BLaER1 treated with 17β-estradiol and CSF1 and Interleukin-3, amounts not matched to agents 10 nM and 100 nM (cell line): Measurements from ENCODE around the gene ARFGEF2.
A peak's percentile ranks its signal among the peaks of the same experiment; 100 is the strongest.

ENCODE experiments used
- H3K27ac ChIP-seq, 11 experiments: shearing (Covaris generic); formaldehyde crosslinking; 2 replicates each; pipeline ENCODE4 v1.8.1; 2022
- H3K27me3 ChIP-seq, 11 experiments: shearing (Covaris generic); formaldehyde crosslinking; 2 replicates each; pipeline ENCODE4 v1.8.1; 2022
- H3K36me3 ChIP-seq, 11 experiments: shearing (Covaris generic); formaldehyde crosslinking; 2 replicates each; pipeline ENCODE4 v1.8.1; 2022
- H3K4me1 ChIP-seq, 10 experiments: shearing (Covaris generic); formaldehyde crosslinking; 2 replicates each; pipeline ENCODE4 v1.8.1; 2022
- H3K4me2 ChIP-seq, 11 experiments: shearing (Covaris generic); formaldehyde crosslinking; 2 replicates each; pipeline ENCODE4 v1.8.1; 2022
- H3K4me3 ChIP-seq, 10 experiments: shearing (Covaris generic); formaldehyde crosslinking; 2 replicates each; pipeline ENCODE4 v1.8.1; 2022
- H3K9ac ChIP-seq, 11 experiments: shearing (Covaris generic); formaldehyde crosslinking; 2 replicates each; pipeline ENCODE4 v1.8.1; 2022
- H3K9me3 ChIP-seq, 11 experiments: shearing (Covaris generic); formaldehyde crosslinking; replicated peaks in 1 of 11; 2 replicates each; pipeline ENCODE4 v1.8.1; 2022
- H4K20me1 ChIP-seq, 11 experiments: shearing (Covaris generic); formaldehyde crosslinking; 2 replicates each; pipeline ENCODE4 v1.8.1; 2022
- Cebpa-rat ChIP-seq, 11 experiments: shearing (Covaris generic); IDR thresholded peaks; 2 replicates each; pipeline ENCODE4 v1.8.1; 2022

Gene ARFGEF2

GRCh38 chr20:48949304-48950170 lies 28.0 kb downstream of the ARFGEF2 start:
- peak overlapping the region in 1 of 11 experiments; percentile 41; a peak in 2 of 22 replicates for H3K9ac ChIP-seq

GRCh38 chr20:48951041-48951440 lies 29.5 kb downstream of the ARFGEF2 start:
- peaks cover 13 to 83% (median 44%) of the 10 kb centered on the region in 11 experiments; a peak in 18 of 22 replicates for H4K20me1 ChIP-seq
- H3K4me3 ChIP-seq: no peak overlapping the region
- H3K27me3 ChIP-seq: no peaks in the 10 kb centered on the region
- no peak overlapping the region for H3K27ac ChIP-seq
- H3K9me3 ChIP-seq: no peaks in the 10 kb centered on the region
- peaks cover 92 to 100% (median 98%) of the 10 kb centered on the region in 11 experiments for H3K36me3 ChIP-seq
- no peak overlapping the region for H3K9ac ChIP-seq
- peaks cover 0 to 11% (median 7%) of the 10 kb centered on the region in 10 experiments; a peak in 9 of 20 replicates for H3K4me1 ChIP-seq
- no peak overlapping the region for H3K4me2 ChIP-seq
- TF ChIP-seq Cebpa-rat (IDR thresholded peaks at IDR 0.05): no peak

More at GRCh38 chr20:48949304-48950170, 28.0 kb downstream of the ARFGEF2 start:
- Histone ChIP-seq H4K20me1 (peaks cover 18 to 84% (median 57%) of the 10 kb centered on the region in 11 experiments; a peak in 19 of 22 replicates), H3K4me3 (no peak overlapping the region), H3K9me3 (no peaks in the 10 kb centered on the region), H3K27me3 (no peaks in the 10 kb centered on the region), H3K4me1 (peaks cover 0 to 15% (median 5%) of the 10 kb centered on the region in 10 experiments; a peak in 9 of 20 replicates), H3K36me3 (peaks cover 92 to 100% (median 98%) of the 10 kb centered on the region in 11 experiments), H3K4me2 (no peak overlapping the region), H3K27ac (no peak overlapping the region)
- TF ChIP-seq Cebpa-rat (IDR thresholded peaks at IDR 0.05): no peak

GRCh38 chr20:48951646-48952045 lies 30.1 kb downstream of the ARFGEF2 start:
- Histone ChIP-seq H4K20me1 (peaks cover 10 to 82% (median 44%) of the 10 kb centered on the region in 11 experiments; a peak in 18 of 22 replicates), H3K9me3 (no peaks in the 10 kb centered on the region), H3K27ac (no peak overlapping the region), H3K4me3 (no peak overlapping the region), H3K4me1 (peaks cover 0 to 11% (median 7%) of the 10 kb centered on the region in 10 experiments; a peak in 7 of 20 replicates), H3K27me3 (no peaks in the 10 kb centered on the region), H3K9ac (no peak overlapping the region), H3K4me2 (no peak overlapping the region), H3K36me3 (peaks cover 93 to 100% (median 98%) of the 10 kb centered on the region in 11 experiments)
- TF ChIP-seq Cebpa-rat (IDR thresholded peaks at IDR 0.05): no peak

GRCh38 chr20:48952656-48953055 lies 31.1 kb downstream of the ARFGEF2 start:
- Histone ChIP-seq H3K9ac (no peak overlapping the region), H3K36me3 (peaks cover 93 to 100% (median 98%) of the 10 kb centered on the region in 11 experiments), H3K27ac (no peak overlapping the region), H4K20me1 (peaks cover 10 to 82% (median 43%) of the 10 kb centered on the region in 11 experiments; a peak in 18 of 22 replicates), H3K4me1 (peaks cover 0 to 13% (median 8%) of the 10 kb centered on the region in 10 experiments; a peak in 7 of 20 replicates), H3K4me3 (no peak overlapping the region), H3K9me3 (no peaks in the 10 kb centered on the region), H3K27me3 (no peaks in the 10 kb centered on the region), H3K4me2 (no peak overlapping the region)
- TF ChIP-seq Cebpa-rat (IDR thresholded peaks at IDR 0.05): no peak

GRCh38 chr20:48953653-48954052 lies 32.1 kb downstream of the ARFGEF2 start:
- peaks cover 8 to 73% (median 35%) of the 10 kb centered on the region in 11 experiments; a peak in 18 of 22 replicates for H4K20me1 ChIP-seq
- H3K4me2 ChIP-seq: no peak overlapping the region
- no peak overlapping the region for H3K9ac ChIP-seq
- no peak overlapping the region for H3K27ac ChIP-seq
- peaks cover 92 to 100% (median 98%) of the 10 kb centered on the region in 11 experiments for H3K36me3 ChIP-seq
- H3K4me1 ChIP-seq: peaks cover 0 to 13% (median 8%) of the 10 kb centered on the region in 10 experiments; a peak in 7 of 20 replicates
- no peak overlapping the region for H3K4me3 ChIP-seq
- no peaks in the 10 kb centered on the region for H3K9me3 ChIP-seq
- no peak for TF ChIP-seq Cebpa-rat (IDR thresholded peaks at IDR 0.05)
- no peaks in the 10 kb centered on the region for H3K27me3 ChIP-seq

- Histone ChIP-seq H3K9ac (no peak overlapping the region), H3K27me3 (no peaks in the 10 kb centered on the region), H3K9me3 (no peaks in the 10 kb centered on the region), H3K36me3 (peaks cover 89 to 96% (median 92%) of the 10 kb centered on the region in 11 experiments), H3K27ac (no peak overlapping the region), H4K20me1 (peaks cover 0 to 52% (median 20%) of the 10 kb centered on the region in 11 experiments; a peak in 11 of 22 replicates), H3K4me1 (peaks cover 0 to 10% (median 0%) of the 10 kb centered on the region in 10 experiments; a peak in 4 of 20 replicates), H3K4me2 (no peak overlapping the region), H3K4me3 (no peak overlapping the region)
- no peak for TF ChIP-seq Cebpa-rat (IDR thresholded peaks at IDR 0.05)
Measured at GRCh38 chr20:48956052-48956451, 34.5 kb downstream of the ARFGEF2 start.

GRCh38 chr20:48957053-48957481 lies 35.6 kb downstream of the ARFGEF2 start:
- no peak for TF ChIP-seq Cebpa-rat (IDR thresholded peaks at IDR 0.05)
- no peaks in the 10 kb centered on the region for H3K27me3 ChIP-seq
- peaks cover 0 to 42% (median 20%) of the 10 kb centered on the region in 11 experiments; a peak in 10 of 22 replicates for H4K20me1 ChIP-seq
- H3K4me2 ChIP-seq: no peak overlapping the region
- H3K9ac ChIP-seq: 0 out of 22 replicates have a peak overlapping the region, but pooled peaks of 1 of the 11 experiments have one; percentile 40
- H3K27ac ChIP-seq: no peak overlapping the region
- H3K4me1 ChIP-seq: peaks cover 0 to 10% (median 2%) of the 10 kb centered on the region in 10 experiments; a peak in 6 of 20 replicates
- H3K36me3 ChIP-seq: peaks cover 83 to 96% (median 90%) of the 10 kb centered on the region in 11 experiments
- H3K9me3 ChIP-seq: no peaks in the 10 kb centered on the region
- H3K4me3 ChIP-seq: no peak overlapping the region

- Histone ChIP-seq H3K27me3 (no peaks in the 10 kb centered on the region), H3K4me1 (peaks cover 0 to 11% (median 4%) of the 10 kb centered on the region in 10 experiments; a peak in 7 of 20 replicates), H4K20me1 (peaks cover 0 to 39% (median 20%) of the 10 kb centered on the region in 11 experiments; a peak in 10 of 22 replicates), H3K9ac (0 out of 22 replicates have a peak overlapping the region, but pooled peaks of 1 of the 11 experiments have one; percentile 40), H3K4me2 (no peak overlapping the region), H3K27ac (no peak overlapping the region), H3K36me3 (peaks cover 80 to 96% (median 90%) of the 10 kb centered on the region in 11 experiments), H3K9me3 (no peaks in the 10 kb centered on the region), H3K4me3 (no peak overlapping the region)
- no peak for TF ChIP-seq Cebpa-rat (IDR thresholded peaks at IDR 0.05)
Measured at GRCh38 chr20:48957533-48957932, 36.0 kb downstream of the ARFGEF2 start.

GRCh38 chr20:48958743-48959142 lies 37.2 kb downstream of the ARFGEF2 start:
- H3K4me2 ChIP-seq: no peak overlapping the region
- peaks cover 0 to 23% (median 4%) of the 10 kb centered on the region in 10 experiments; a peak in 8 of 20 replicates for H3K4me1 ChIP-seq
- peaks cover 71 to 93% (median 90%) of the 10 kb centered on the region in 11 experiments for H3K36me3 ChIP-seq
- no peak for TF ChIP-seq Cebpa-rat (IDR thresholded peaks at IDR 0.05)
- peaks cover 0 to 38% (median 20%) of the 10 kb centered on the region in 11 experiments; a peak in 10 of 22 replicates for H4K20me1 ChIP-seq
- H3K27ac ChIP-seq: no peak overlapping the region
- no peaks in the 10 kb centered on the region for H3K9me3 ChIP-seq
- H3K9ac ChIP-seq: no peak overlapping the region
- no peak overlapping the region for H3K4me3 ChIP-seq
- no peaks in the 10 kb centered on the region for H3K27me3 ChIP-seq
